GM12874 (cell line): ENCODE measurements around the gene KIDINS220.
A peak's percentile ranks its signal among the peaks of the same experiment; 100 is the strongest.

Experiments
- TF ChIP-seq, protein P1 (sequence below): IDR thresholded peaks from 2 replicates; pipeline ENCODE4 v1.5.1; 2011; ENCODE audit warnings: low read depth, mild to moderate bottlenecking, control low read depth, low read length, moderate library complexity; ENCODE audit not compliant: insufficient read depth

KIDINS220 gene

DNA sequence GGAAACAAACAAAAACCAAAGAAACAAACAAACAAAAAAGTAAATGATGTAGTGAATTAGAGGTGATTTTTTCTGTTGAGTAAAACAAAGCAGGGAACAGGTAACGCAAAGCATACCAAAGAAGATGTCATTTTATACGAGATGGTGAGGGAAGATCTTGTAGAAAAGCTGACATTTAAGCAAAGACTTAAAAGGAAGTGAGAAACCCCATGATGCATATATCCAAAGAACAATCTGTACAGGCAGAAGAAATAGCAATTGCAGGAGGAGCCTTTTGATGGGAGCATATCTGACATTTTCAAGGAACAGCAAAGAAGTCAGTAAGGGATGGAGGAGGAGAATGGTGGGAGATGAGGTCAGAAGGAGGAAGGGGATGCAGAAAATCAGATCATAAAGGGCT lies 63.0 kb downstream of the KIDINS220 start:
- TF ChIP-seq, protein P1, sequence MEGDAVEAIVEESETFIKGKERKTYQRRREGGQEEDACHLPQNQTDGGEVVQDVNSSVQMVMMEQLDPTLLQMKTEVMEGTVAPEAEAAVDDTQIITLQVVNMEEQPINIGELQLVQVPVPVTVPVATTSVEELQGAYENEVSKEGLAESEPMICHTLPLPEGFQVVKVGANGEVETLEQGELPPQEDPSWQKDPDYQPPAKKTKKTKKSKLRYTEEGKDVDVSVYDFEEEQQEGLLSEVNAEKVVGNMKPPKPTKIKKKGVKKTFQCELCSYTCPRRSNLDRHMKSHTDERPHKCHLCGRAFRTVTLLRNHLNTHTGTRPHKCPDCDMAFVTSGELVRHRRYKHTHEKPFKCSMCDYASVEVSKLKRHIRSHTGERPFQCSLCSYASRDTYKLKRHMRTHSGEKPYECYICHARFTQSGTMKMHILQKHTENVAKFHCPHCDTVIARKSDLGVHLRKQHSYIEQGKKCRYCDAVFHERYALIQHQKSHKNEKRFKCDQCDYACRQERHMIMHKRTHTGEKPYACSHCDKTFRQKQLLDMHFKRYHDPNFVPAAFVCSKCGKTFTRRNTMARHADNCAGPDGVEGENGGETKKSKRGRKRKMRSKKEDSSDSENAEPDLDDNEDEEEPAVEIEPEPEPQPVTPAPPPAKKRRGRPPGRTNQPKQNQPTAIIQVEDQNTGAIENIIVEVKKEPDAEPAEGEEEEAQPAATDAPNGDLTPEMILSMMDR = no peak

DNA sequence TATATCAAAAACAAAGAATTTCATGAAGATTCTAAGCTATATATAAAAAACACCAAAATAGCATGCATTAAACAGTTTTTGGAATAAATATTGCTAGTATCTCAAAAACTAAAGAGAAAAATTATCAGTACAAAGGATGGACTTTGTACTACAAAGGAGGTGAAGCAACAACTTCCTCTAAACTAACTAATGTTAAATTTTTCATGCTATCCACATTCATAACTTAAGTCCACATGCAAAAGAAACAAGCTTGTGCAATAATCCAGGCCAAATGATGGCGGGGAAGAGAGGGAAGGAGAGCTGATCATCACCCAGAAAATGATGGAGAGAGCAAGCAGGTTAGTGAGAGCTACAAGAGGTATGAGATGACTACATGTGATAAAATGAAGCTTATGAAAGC lies 70.1 kb downstream of the KIDINS220 start:
- TF ChIP-seq, protein P1 = no peak

DNA sequence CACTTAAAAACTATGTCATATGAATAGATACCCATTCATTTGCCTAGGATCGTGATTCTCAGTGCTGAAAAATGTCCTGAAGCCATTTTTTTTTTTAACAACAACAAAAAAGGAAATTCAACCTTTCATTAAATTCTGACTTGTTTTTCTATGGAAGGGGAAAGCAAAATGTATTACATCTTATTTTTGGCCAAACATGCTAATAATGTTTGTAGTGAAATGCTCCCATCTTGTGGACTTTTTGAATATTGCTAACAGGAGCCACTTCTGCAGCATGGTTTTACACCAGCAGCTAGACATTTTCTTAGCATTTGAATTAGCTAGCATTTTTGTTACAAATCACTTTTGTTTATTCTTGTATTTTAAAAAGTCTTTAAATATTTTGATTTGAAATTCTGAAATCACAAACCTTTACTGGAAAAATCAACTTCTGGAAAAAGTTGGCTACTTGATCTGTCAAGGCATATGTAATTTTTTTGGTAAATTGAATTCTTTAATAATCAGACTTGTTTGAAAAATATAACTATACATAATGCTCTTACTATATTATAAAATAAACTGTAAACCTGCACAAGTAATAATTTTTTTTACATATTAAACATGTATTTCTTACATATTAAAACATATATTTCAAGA lies 75.8 kb downstream of the KIDINS220 start:
- TF ChIP-seq, protein P1 = peak; percentile 33; the same call in 1 of the 2 replicates

DNA sequence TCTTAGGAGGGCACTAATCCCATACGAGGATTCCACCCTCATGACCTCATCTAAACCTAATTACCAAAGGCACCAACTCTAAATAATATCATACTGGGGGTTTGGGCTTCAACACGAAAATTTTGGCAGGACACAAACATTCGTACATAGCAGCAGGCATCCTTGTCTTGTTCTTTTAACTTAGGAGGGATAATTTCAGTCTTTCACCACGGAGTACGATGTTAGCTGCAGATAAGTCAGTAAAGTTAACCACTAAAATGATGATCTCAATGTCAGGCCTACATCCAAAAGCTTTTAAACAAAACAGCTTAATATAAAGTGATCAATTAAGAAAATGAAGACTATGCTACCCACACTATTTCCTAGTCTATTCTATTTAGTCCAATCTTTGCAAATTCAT lies 80.7 kb downstream of the KIDINS220 start:
- TF ChIP-seq, protein P1 = no peak

DNA sequence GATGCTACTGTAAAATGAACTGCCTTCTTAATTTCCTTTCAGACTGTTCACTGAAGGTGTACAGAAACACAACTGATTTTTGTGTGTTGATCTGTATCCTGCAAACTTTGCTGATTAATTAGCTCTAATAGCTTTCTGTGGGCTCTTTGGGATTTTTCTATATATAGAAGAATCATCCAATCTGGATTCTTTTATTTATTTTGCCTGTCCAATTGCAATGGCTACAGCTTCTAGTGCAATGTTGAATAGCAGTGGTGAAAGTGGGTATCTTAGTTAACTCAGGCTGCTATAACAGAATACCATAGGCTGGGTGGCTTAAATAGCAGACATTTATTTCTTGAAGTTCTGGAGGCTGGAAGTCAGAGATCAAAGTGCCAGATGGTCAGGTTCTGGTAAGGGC lies 81.2 kb downstream of the KIDINS220 start:
- TF ChIP-seq, protein P1 = no peak

DNA sequence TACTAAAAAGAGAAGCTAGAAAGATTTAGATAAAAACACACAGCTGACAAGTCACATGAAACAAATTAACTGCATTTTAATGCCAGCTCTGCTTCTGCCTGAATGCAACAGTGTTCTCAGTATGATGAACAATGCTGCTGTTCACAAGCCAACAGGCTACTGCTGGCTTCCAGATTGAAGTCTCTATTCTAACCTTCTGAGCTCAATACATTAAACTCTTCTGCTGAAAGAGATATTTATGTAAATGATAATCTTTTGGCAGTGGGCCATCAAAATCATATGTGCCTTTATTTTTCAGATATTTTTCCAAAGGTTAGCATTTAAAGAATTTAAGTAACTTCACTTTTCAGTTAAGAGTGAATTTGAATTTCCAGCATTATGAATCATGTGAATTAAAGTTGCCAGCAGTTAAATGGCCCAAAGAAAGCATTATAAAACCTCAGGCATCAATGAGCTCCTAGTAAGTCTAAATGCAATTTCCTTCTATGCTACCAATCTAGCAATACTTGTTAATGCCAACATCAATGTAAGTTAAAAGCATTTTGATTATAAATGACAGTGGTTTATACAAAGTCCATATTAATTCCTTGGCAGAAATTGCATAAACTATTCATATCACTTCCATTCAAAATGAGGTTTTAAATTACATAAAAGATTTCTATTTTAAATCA lies 83.2 kb downstream of the KIDINS220 start:
- TF ChIP-seq, protein P1 = no peak

DNA sequence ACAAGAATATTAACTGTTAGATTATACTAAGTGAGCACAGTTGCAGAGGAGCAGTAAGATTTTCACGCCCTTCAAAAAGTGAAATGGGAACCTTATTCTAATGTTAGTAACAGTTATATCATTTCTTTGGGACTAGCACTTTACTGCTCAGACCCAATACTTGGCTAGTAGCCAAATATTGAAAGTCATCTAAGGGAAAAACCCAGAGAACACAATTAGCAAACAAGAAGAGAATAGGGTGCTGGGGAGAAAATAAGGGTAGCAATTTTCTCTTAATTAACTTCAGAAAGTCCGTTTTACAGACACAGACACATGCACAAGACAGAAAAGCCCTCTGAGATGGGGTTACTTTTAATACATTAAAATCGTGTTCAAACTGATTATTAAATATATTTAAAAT lies 83.8 kb downstream of the KIDINS220 start:
- TF ChIP-seq, protein P1 = no peak
